Stimulated activated CD4-positive, alpha-beta T cell treated with anti-CD3 and anti-CD28 coated beads, Interleukin-4, amount 100 ng/mL, for 1 hour (primary cell): ENCODE results near the gene LGSN.
"Not testable (repeated sequence)": the region's sequence is repeated elsewhere in the genome, so short reads cannot be mapped to it uniquely, and the experiment has no call there.

Experiments
- DNase-seq: peaks from one replicate; pipeline ENCODE4 v3.0.0-alpha.2; 2020

LGSN gene

GRCh38 chr6:63319939-63320338 lies at the start of gene LGSN:
Gene LGSN (minus strand): TSS chr6:63319983. CDS start chr6:63319943, 40 bp downstream.
- no peak for DNase-seq

- DNase-seq: no peak
Observed at GRCh38 chr6:63368347-63368746, 48.6 kb upstream of the LGSN start.

GRCh38 chr6:63362500-63363120 lies 42.8 kb upstream of the LGSN start:
- DNase-seq: not testable (repeated sequence)

GRCh38 chr6:63357384-63357783 lies 37.6 kb upstream of the LGSN start:
- not testable (repeated sequence) for DNase-seq

GRCh38 chr6:63355632-63356031 lies 35.8 kb upstream of the LGSN start:
- no peak for DNase-seq

- no peak for DNase-seq
Observed at GRCh38 chr6:63353286-63353630, 33.5 kb upstream of the LGSN start.

- no peak for DNase-seq
Observed at GRCh38 chr6:63352544-63353285, 32.9 kb upstream of the LGSN start.

GRCh38 chr6:63352069-63352543 lies 32.3 kb upstream of the LGSN start:
- no peak for DNase-seq

GRCh38 chr6:63349401-63349800 lies 29.6 kb upstream of the LGSN start:
- no peak for DNase-seq

- no peak for DNase-seq
Observed at GRCh38 chr6:63348836-63349235, 29.1 kb upstream of the LGSN start.

- DNase-seq: no peak
Observed at GRCh38 chr6:63347599-63347998, 27.8 kb upstream of the LGSN start.

GRCh38 chr6:63346217-63346835 lies 26.5 kb upstream of the LGSN start:
- no peak for DNase-seq

GRCh38 chr6:63340351-63340750 lies 20.6 kb upstream of the LGSN start:
- DNase-seq: no peak

- not testable (repeated sequence) for DNase-seq
Observed at GRCh38 chr6:63334652-63335051, 14.9 kb upstream of the LGSN start.

- no peak for DNase-seq
Observed at GRCh38 chr6:63333440-63333839, 13.7 kb upstream of the LGSN start.

- not testable (repeated sequence) for DNase-seq
Observed at GRCh38 chr6:63326630-63327029, 6.8 kb upstream of the LGSN start.

GRCh38 chr6:63322981-63323380 lies 3.2 kb upstream of the LGSN start:
- DNase-seq: no peak

GRCh38 chr6:63321821-63322220 lies 2.0 kb upstream of the LGSN start:
- no peak for DNase-seq

- DNase-seq: no peak
Observed at GRCh38 chr6:63317641-63318040, 2.1 kb downstream of the LGSN start.

- DNase-seq: no peak
Observed at GRCh38 chr6:63316113-63316512, 3.7 kb downstream of the LGSN start.

- no peak for DNase-seq
Observed at GRCh38 chr6:63313111-63313510, 6.7 kb downstream of the LGSN start.

GRCh38 chr6:63307581-63308246 lies 12.1 kb downstream of the LGSN start:
- DNase-seq: no peak

- DNase-seq: no peak
Observed at GRCh38 chr6:63306420-63306819, 13.4 kb downstream of the LGSN start.

- no peak for DNase-seq
Observed at GRCh38 chr6:63305277-63305676, 14.5 kb downstream of the LGSN start.
